GM23338 (cell line): ENCODE results near the gene PCDHGA11. TPM values are rescaled to one million over a fixed set of nuclear protein-coding genes. Genes with fewer than 3 reads are reported as not detected.
A peak's percentile ranks its signal among the peaks of the same experiment; 100 is the strongest.

Experiments used
- ATAC-seq: fragments of 200-7000 bp; cut with Tn5 transposase; 3 replicates; pipeline ENCODE4 v1.9.1; 2020
- DNase-seq: peaks from one replicate; pipeline ENCODE4 v3.0.0-alpha.2; 2015; ENCODE audit warnings: low spot score
- H2AFZ ChIP-seq: fragments of 200-600 bp; sonication (generic); 2 replicates; pipeline ENCODE4 v1.8.0; 2016; ENCODE audit warnings: antibody characterized with exemption, mild to moderate bottlenecking, moderate library complexity
- H3F3A ChIP-seq: fragments of 200-600 bp; sonication (generic); replicated peaks from 2 replicates; pipeline ENCODE4 v1.8.0; 2017; ENCODE audit warnings: antibody characterized with exemption, mixed run types, low read depth
- H3K27ac ChIP-seq: fragments of 200-600 bp; sonication (generic); 2 replicates; pipeline ENCODE4 v1.6.1; 2016; ENCODE audit warnings: low read depth
- H3K27me3 ChIP-seq: fragments of 200-600 bp; sonication (generic); 2 replicates; pipeline ENCODE4 v1.8.0; 2016; ENCODE audit warnings: mild to moderate bottlenecking, mixed run types, moderate library complexity; ENCODE audit not compliant: insufficient read depth
- H3K36me3 ChIP-seq: fragments of 200-600 bp; sonication (generic); 2 replicates; pipeline ENCODE4 v1.8.0; 2016; ENCODE audit warnings: mild to moderate bottlenecking; ENCODE audit not compliant: insufficient read depth
- H3K4me1 ChIP-seq: fragments of 200-600 bp; sonication (generic); 2 replicates; pipeline ENCODE4 v1.8.0; 2016; ENCODE audit warnings: mild to moderate bottlenecking, moderate library complexity; ENCODE audit not compliant: insufficient read depth
- H3K4me2 ChIP-seq: fragments of 200-600 bp; sonication (generic); 2 replicates; pipeline ENCODE4 v1.7.1; 2017; ENCODE audit warnings: mixed run types
- H3K4me3 ChIP-seq: fragments of 200-600 bp; sonication (generic); 2 replicates; pipeline ENCODE4 v1.6.1; 2016; ENCODE audit warnings: mixed run types
- H3K79me2 ChIP-seq: fragments of 200-600 bp; sonication (generic); replicated peaks from 2 replicates; pipeline ENCODE4 v1.8.0; 2017; ENCODE audit warnings: mild to moderate bottlenecking; ENCODE audit not compliant: insufficient read depth
- H3K9me2 ChIP-seq: fragments of 200-600 bp; sonication (generic); 2 replicates; pipeline ENCODE4 v1.8.0; 2017; ENCODE audit not compliant: insufficient read depth
- H4K20me1 ChIP-seq: fragments of 200-600 bp; sonication (generic); replicated peaks from 2 replicates; pipeline ENCODE4 v1.8.0; 2017; ENCODE audit warnings: mild to moderate bottlenecking; ENCODE audit not compliant: insufficient read depth
- H3K27ac Mint-ChIP-seq: 2 replicates; pipeline ENCODE4 v1.8.0; 2020; ENCODE audit warnings: inconsistent platforms, mild to moderate bottlenecking, moderate library complexity, mixed read lengths
- H3K27me3 Mint-ChIP-seq: 3 replicates; pipeline ENCODE4 v1.8.0; 2022; ENCODE audit warnings: low read depth, mild to moderate bottlenecking, moderate library complexity, mixed read lengths, inconsistent platforms; ENCODE audit not compliant: insufficient read depth, poor library complexity
- H3K36me3 Mint-ChIP-seq: 3 replicates; pipeline ENCODE4 v1.8.0; 2021; ENCODE audit warnings: low read depth, mild to moderate bottlenecking, inconsistent platforms, moderate library complexity, mixed read lengths
- H3K4me1 Mint-ChIP-seq: 3 replicates; pipeline ENCODE4 v1.8.0; 2020; ENCODE audit warnings: mild to moderate bottlenecking, inconsistent platforms, mixed read lengths
- H3K4me3 Mint-ChIP-seq: 3 replicates; pipeline ENCODE4 v1.8.0; 2021; ENCODE audit warnings: moderate library complexity, mild to moderate bottlenecking, inconsistent platforms, mixed read lengths
- H3K9me3 Mint-ChIP-seq: 3 replicates; pipeline ENCODE4 v1.8.0; 2020; ENCODE audit warnings: moderate library complexity, mild to moderate bottlenecking, inconsistent platforms, mixed read lengths
- CREB1 ChIP-seq: fragments of 250-450 bp; sonication (Bioruptor Pico); IDR thresholded peaks from 2 replicates; pipeline ENCODE4 v1.5.0; 2020; ENCODE audit warnings: low read depth, mild to moderate bottlenecking, moderate library complexity
- CTCF ChIP-seq, 2 experiments: fragments of 200-600 bp in 1 of 2; sonication (generic) in 1 of 2; conservative IDR thresholded peaks; 2 replicates each; pipeline versions ENCODE4 v1.5.1 to v1.6.1; 2016 to 2017; ENCODE audit warnings: antibody characterized with exemption in 2 of 2, low read depth in 2 of 2, mild to moderate bottlenecking in 2 of 2, moderate library complexity in 1 of 2
- ETS1 ChIP-seq: IDR thresholded peaks from 2 replicates; pipeline ENCODE4 v1.6.1; 2016; ENCODE audit warnings: antibody characterized with exemption
- EZH2 ChIP-seq: fragments of 200-600 bp; sonication (generic); IDR thresholded peaks from one replicate; pipeline ENCODE4 v1.8.0; 2017; ENCODE audit warnings: antibody characterized with exemption, mild to moderate bottlenecking, low read depth; ENCODE audit not compliant: unreplicated experiment
- EZH2phosphoT487 ChIP-seq: fragments of 200-600 bp; sonication (generic); IDR thresholded peaks from one replicate; pipeline ENCODE4 v1.8.1; 2018; ENCODE audit warnings: antibody characterized with exemption; ENCODE audit not compliant: unreplicated experiment
- JUNB ChIP-seq: IDR thresholded peaks from one replicate; pipeline ENCODE4 v1.6.1; 2016; ENCODE audit warnings: antibody characterized with exemption; ENCODE audit not compliant: unreplicated experiment
- NANOG ChIP-seq: IDR thresholded peaks from 2 replicates; pipeline ENCODE4 v1.6.1; 2016; ENCODE audit warnings: antibody characterized with exemption, borderline replicate concordance
- POLR2AphosphoS5 ChIP-seq: IDR thresholded peaks from 2 replicates; pipeline ENCODE4 v1.6.1; 2016; ENCODE audit warnings: antibody characterized with exemption, low read depth
- REST ChIP-seq: IDR thresholded peaks from one replicate; pipeline ENCODE4 v1.6.1; 2018; ENCODE audit warnings: antibody characterized with exemption; ENCODE audit not compliant: unreplicated experiment
- STAT1 ChIP-seq: IDR thresholded peaks from one replicate; pipeline ENCODE4 v1.6.1; 2016; ENCODE audit warnings: antibody characterized with exemption; ENCODE audit not compliant: unreplicated experiment
- ZNF114 ChIP-seq: fragments of 250-450 bp; sonication (Bioruptor Pico); IDR thresholded peaks from 2 replicates; pipeline ENCODE4 v1.5.0; 2020; ENCODE audit warnings: mild to moderate bottlenecking, moderate library complexity
- ZNF331 ChIP-seq: fragments of 250-450 bp; sonication (Bioruptor Pico); IDR thresholded peaks from 2 replicates; pipeline ENCODE4 v1.5.0; 2020; ENCODE audit warnings: low read depth, mild to moderate bottlenecking, moderate library complexity
- ZNF462 ChIP-seq: fragments of 250-450 bp; sonication (Bioruptor Pico); IDR thresholded peaks from 2 replicates; pipeline ENCODE4 v1.5.0; 2020; ENCODE audit warnings: mild to moderate bottlenecking, moderate library complexity
- polyA plus RNA-seq: library from polyadenylated mRNA; unstranded; fragments of >200 nt; fragmentation: Nextera tagmentation; extraction: Ambion mirVana; gene quantifications from 2 replicates; pipeline ENCODE4 v1.2.1, GENCODE V29; 2016
- total RNA-seq: library from RNA; depleted of rRNA; stranded (reverse); fragments of >200 nt; shearing (Covaris generic); gene quantifications from 2 replicates; pipeline ENCODE4 v1.2.3, GENCODE V29; 2014

Gene PCDHGA11
- total and polyA plus RNA-seq, 2 experiments from 2014 or later = 3.0 to 10.7 TPM

- H3K4me3 ChIP-seq = no peak overlapping the region
- Mint-ChIP-seq H3K4me3 (peak overlapping the region; percentile 11; the same call in 1 of the 3 replicates), H3K4me1 (no peaks in the 10 kb centered on the region; the same call in 2 of the 3 replicates), H3K9me3 (peaks cover 89% of the 10 kb centered on the region), H3K36me3 (peaks cover 74% of the 10 kb centered on the region), H3K27ac (no peak overlapping the region), H3K27me3 (peaks cover 6% of the 10 kb centered on the region)
- H3K4me2 ChIP-seq = no peak overlapping the region
- 0 out of 2 replicates have a peak, but pooled peaks cover 5% of the 10 kb centered on the region for H3K79me2 ChIP-seq
- ATAC-seq = no peak
- no peaks in the 10 kb centered on the region for H4K20me1 ChIP-seq
- DNase-seq = no peak
- H3K4me1 ChIP-seq = 0 out of 2 replicates have a peak, but pooled peaks cover 5% of the 10 kb centered on the region
- no peak for TF ChIP-seq NANOG
- TF ChIP-seq JUNB = no peak
- TF ChIP-seq EZH2phosphoT487 = no peak
- no peak for TF ChIP-seq STAT1
- TF ChIP-seq ZNF114 (CRISPR knock-in tag) = no peak
- no peak for TF ChIP-seq ETS1
- TF ChIP-seq CREB1 (CRISPR knock-in tag) = no peak
- no peak for TF ChIP-seq CTCF (conservative IDR thresholded peaks at IDR 0.05; ENCODE audit: low read depth in 2 of 2)
- TF ChIP-seq REST = no peak
- TF ChIP-seq ZNF462 (CRISPR knock-in tag) = no peak
- no peak for TF ChIP-seq POLR2AphosphoS5
- TF ChIP-seq ZNF331 (CRISPR knock-in tag) = no peak
- TF ChIP-seq EZH2 = no peak
- H3K36me3 ChIP-seq = peaks cover 7% of the 10 kb centered on the region; the same call in 1 of the 2 replicates
- H3K9me2 ChIP-seq = no peaks in the 10 kb centered on the region
- no peak overlapping the region for H2AFZ ChIP-seq
- H3F3A ChIP-seq = no peaks in the 10 kb centered on the region
- H3K27ac ChIP-seq = no peak overlapping the region
- H3K27me3 ChIP-seq = peaks cover 7% of the 10 kb centered on the region; the same call in 1 of the 2 replicates
These were observed 32.2 kb upstream of the PCDHGA11 start for GRCh38 chr5:141388661-141389060.
